ENCODE data around the gene ZNF76.
A peak's percentile ranks its signal among the peaks of the same experiment; 100 is the strongest.
"Not testable (repeated sequence)": the region's sequence is repeated elsewhere in the genome, so short reads cannot be mapped to it uniquely, and the experiment has no call there.

The ZNF76 gene

GRCh38 chr6:35300848-35301247 lies 41.3 kb downstream of the ZNF76 start:
- no peak for DNase-seq (ENCODE audit: low read depth)

GRCh38 chr6:35302604-35303241 lies 43.2 kb downstream of the ZNF76 start:
- peak; percentile 82 for DNase-seq (ENCODE audit: low read depth)

- DNase-seq (ENCODE audit: low read depth): no peak
Measured at GRCh38 chr6:35304299-35304698, 44.8 kb downstream of the ZNF76 start.

- DNase-seq (ENCODE audit: low read depth): no peak
Measured at GRCh38 chr6:35305117-35305516, 45.6 kb downstream of the ZNF76 start.

- DNase-seq (ENCODE audit: low read depth): not testable (repeated sequence)
Measured at GRCh38 chr6:35307138-35307537, 47.6 kb downstream of the ZNF76 start.

GRCh38 chr6:35308543-35308942 lies 49.0 kb downstream of the ZNF76 start:
- DNase-seq (ENCODE audit: low read depth): not testable (repeated sequence)

GRCh38 chr6:35309611-35310264 lies 50.2 kb downstream of the ZNF76 start:
- no peak for DNase-seq (ENCODE audit: low read depth)

- no peak for DNase-seq (ENCODE audit: low read depth)
Measured at GRCh38 chr6:35310265-35310831, 50.8 kb downstream of the ZNF76 start.

GRCh38 chr6:35311390-35312075 lies 52.0 kb downstream of the ZNF76 start:
- no peak for DNase-seq (ENCODE audit: low read depth)

- DNase-seq (ENCODE audit: low read depth): no peak
Measured at GRCh38 chr6:35312076-35312800, 52.7 kb downstream of the ZNF76 start.

- no peak for DNase-seq (ENCODE audit: low read depth)
Measured at GRCh38 chr6:35312807-35313206, 53.3 kb downstream of the ZNF76 start.

- DNase-seq (ENCODE audit: low read depth): no peak
Measured at GRCh38 chr6:35317483-35318195, 58.1 kb downstream of the ZNF76 start.

GRCh38 chr6:35318196-35319171 lies 58.9 kb downstream of the ZNF76 start:
- DNase-seq (ENCODE audit: low read depth): no peak

GRCh38 chr6:35319346-35320030 lies 60.0 kb downstream of the ZNF76 start:
- no peak for DNase-seq (ENCODE audit: low read depth)

GRCh38 chr6:35320031-35320410 lies 60.5 kb downstream of the ZNF76 start:
- DNase-seq (ENCODE audit: low read depth): no peak

GRCh38 chr6:35321091-35321490 lies 61.6 kb downstream of the ZNF76 start:
- DNase-seq (ENCODE audit: low read depth): no peak

GRCh38 chr6:35327349-35328027 lies 68.0 kb downstream of the ZNF76 start:
- DNase-seq (ENCODE audit: low read depth): peak; percentile 66

GRCh38 chr6:35328108-35328723 lies 68.7 kb downstream of the ZNF76 start:
- DNase-seq (ENCODE audit: low read depth): no peak

GRCh38 chr6:35328965-35329364 lies 69.4 kb downstream of the ZNF76 start:
- not testable (repeated sequence) for DNase-seq (ENCODE audit: low read depth)

Data from activated gamma-delta T cell treated with anti-CD3 and anti-CD28 coated beads, Interleukin-2, amount 50 U/mL, for 16 hours (primary cell).